HL-60/S4 treated with phorbol 12-myristate 13-acetate at 8.2 ng/mL for 4 days and 3 days (cell line): ENCODE measurements around the gene POLRMT.
"Not testable (repeated sequence)": the region's sequence is repeated elsewhere in the genome, so short reads cannot be mapped to it uniquely, and the experiment has no call there.

ENCODE experiments used
- in situ Hi-C: fragments of 300-500 bp; cut with MboI; formaldehyde crosslinking; loops from 2 replicates; pipeline ENCODE4 v1.15.0; 2022; ENCODE audit warnings: low sequenced_read_pairs

POLRMT gene

GRCh38 chr19:633068-633785 lies at the start of gene POLRMT:
TSS of gene POLRMT (minus strand) at chr19:633537. CDS start at chr19:633512, 25 bp downstream.
- in situ Hi-C loops = no loop called here

GRCh38 chr19:682678-683320 lies 49.5 kb upstream of the POLRMT start:
- in situ Hi-C loops = no loop called here

GRCh38 chr19:681029-682019 lies 48.0 kb upstream of the POLRMT start:
- in situ Hi-C loops = no loop called here

GRCh38 chr19:680287-681028 lies 47.1 kb upstream of the POLRMT start:
- in situ Hi-C loops = no loop called here

- in situ Hi-C loops = no loop called here
Observed at GRCh38 chr19:679418-680286, 46.3 kb upstream of the POLRMT start.

- in situ Hi-C loops = no loop called here
Observed at GRCh38 chr19:678791-679388, 45.6 kb upstream of the POLRMT start.

GRCh38 chr19:677601-678436 lies 44.5 kb upstream of the POLRMT start:
- in situ Hi-C loops = no loop called here

- in situ Hi-C loops = no loop called here
Observed at GRCh38 chr19:677201-677600, 43.9 kb upstream of the POLRMT start.

GRCh38 chr19:676339-677105 lies 43.2 kb upstream of the POLRMT start, which contains the start of gene FSTL3:
TSS of gene FSTL3 (plus strand) at chr19:676392. CDS start at chr19:676424, 32 bp downstream.
- in situ Hi-C loops = no loop called here

GRCh38 chr19:676007-676338 lies 42.6 kb upstream of the POLRMT start:
- in situ Hi-C loops = no loop called here

GRCh38 chr19:674282-675151 lies 41.2 kb upstream of the POLRMT start:
- in situ Hi-C loops = no loop called here

- in situ Hi-C loops = no loop called here
Observed at GRCh38 chr19:670609-671075, 37.3 kb upstream of the POLRMT start.

GRCh38 chr19:668675-669434 lies 35.5 kb upstream of the POLRMT start:
- in situ Hi-C loops = not testable (repeated sequence)

GRCh38 chr19:666985-667573 lies 33.7 kb upstream of the POLRMT start:
- in situ Hi-C loops = not testable (repeated sequence)

- in situ Hi-C loops = no loop called here
Observed at GRCh38 chr19:664913-665443, 31.6 kb upstream of the POLRMT start.
